IPS-NIHi7 (cell line): ENCODE results near the gene CYSLTR2.

Experiments
- DNase-seq: peaks from one replicate; pipeline ENCODE4 v3.0.0; 2012; ENCODE audit warnings: mixed read lengths; ENCODE audit errors: extremely low spot score

The CYSLTR2 gene

GRCh38 chr13:48653472-48653939, at the start of gene CYSLTR2:
Gene CYSLTR2, plus strand, starts transcription at chr13:48653929. Its CDS starts 52,889 bp downstream, at chr13:48706818.
- no peak for DNase-seq

- DNase-seq = no peak
Observed at GRCh38 chr13:48615049-48615448, 38.7 kb upstream of the CYSLTR2 start.

GRCh38 chr13:48618937-48619336, 34.8 kb upstream of the CYSLTR2 start:
- DNase-seq = no peak

GRCh38 chr13:48621056-48621455, 32.7 kb upstream of the CYSLTR2 start:
- no peak for DNase-seq

- DNase-seq = no peak
Observed at GRCh38 chr13:48624016-48624415, 29.7 kb upstream of the CYSLTR2 start.

GRCh38 chr13:48624858-48625257, 28.9 kb upstream of the CYSLTR2 start:
- no peak for DNase-seq

GRCh38 chr13:48625413-48626076, 28.2 kb upstream of the CYSLTR2 start:
- DNase-seq = no peak

- DNase-seq = no peak
Observed at GRCh38 chr13:48626077-48626449, 27.7 kb upstream of the CYSLTR2 start.

- DNase-seq = no peak
Observed at GRCh38 chr13:48626726-48627451, 26.8 kb upstream of the CYSLTR2 start.

GRCh38 chr13:48629277-48629676, 24.5 kb upstream of the CYSLTR2 start:
- no peak for DNase-seq

- DNase-seq = no peak
Observed at GRCh38 chr13:48630291-48630690, 23.4 kb upstream of the CYSLTR2 start.

- DNase-seq = no peak
Observed at GRCh38 chr13:48630773-48631172, 23.0 kb upstream of the CYSLTR2 start.

GRCh38 chr13:48631441-48631840, 22.3 kb upstream of the CYSLTR2 start:
- DNase-seq = no peak

- DNase-seq = no peak
Observed at GRCh38 chr13:48633700-48634099, 20.0 kb upstream of the CYSLTR2 start.

- DNase-seq = no peak
Observed at GRCh38 chr13:48634636-48635035, 19.1 kb upstream of the CYSLTR2 start.

- DNase-seq = no peak
Observed at GRCh38 chr13:48635478-48635877, 18.3 kb upstream of the CYSLTR2 start.

- no peak for DNase-seq
Observed at GRCh38 chr13:48636550-48636949, 17.2 kb upstream of the CYSLTR2 start.

- no peak for DNase-seq
Observed at GRCh38 chr13:48637601-48638000, 16.1 kb upstream of the CYSLTR2 start.

GRCh38 chr13:48640767-48641166, 13.0 kb upstream of the CYSLTR2 start:
- no peak for DNase-seq

GRCh38 chr13:48641404-48641803, 12.3 kb upstream of the CYSLTR2 start:
- no peak for DNase-seq

- DNase-seq = no peak
Observed at GRCh38 chr13:48642061-48642460, 11.7 kb upstream of the CYSLTR2 start.

- no peak for DNase-seq
Observed at GRCh38 chr13:48643159-48643558, 10.6 kb upstream of the CYSLTR2 start.

GRCh38 chr13:48644141-48644540, 9.6 kb upstream of the CYSLTR2 start:
- DNase-seq = no peak
